IPS-NIHi11 (cell line): ENCODE measurements around the gene FAM200C.
"Not testable (repeated sequence)": the region's sequence is repeated elsewhere in the genome, so short reads cannot be mapped to it uniquely, and the experiment has no call there.

Experiments used
- DNase-seq: peaks from one replicate; pipeline ENCODE4 v3.0.0; 2012; ENCODE audit warnings: mixed read lengths, low spot score

Gene FAM200C

DNA sequence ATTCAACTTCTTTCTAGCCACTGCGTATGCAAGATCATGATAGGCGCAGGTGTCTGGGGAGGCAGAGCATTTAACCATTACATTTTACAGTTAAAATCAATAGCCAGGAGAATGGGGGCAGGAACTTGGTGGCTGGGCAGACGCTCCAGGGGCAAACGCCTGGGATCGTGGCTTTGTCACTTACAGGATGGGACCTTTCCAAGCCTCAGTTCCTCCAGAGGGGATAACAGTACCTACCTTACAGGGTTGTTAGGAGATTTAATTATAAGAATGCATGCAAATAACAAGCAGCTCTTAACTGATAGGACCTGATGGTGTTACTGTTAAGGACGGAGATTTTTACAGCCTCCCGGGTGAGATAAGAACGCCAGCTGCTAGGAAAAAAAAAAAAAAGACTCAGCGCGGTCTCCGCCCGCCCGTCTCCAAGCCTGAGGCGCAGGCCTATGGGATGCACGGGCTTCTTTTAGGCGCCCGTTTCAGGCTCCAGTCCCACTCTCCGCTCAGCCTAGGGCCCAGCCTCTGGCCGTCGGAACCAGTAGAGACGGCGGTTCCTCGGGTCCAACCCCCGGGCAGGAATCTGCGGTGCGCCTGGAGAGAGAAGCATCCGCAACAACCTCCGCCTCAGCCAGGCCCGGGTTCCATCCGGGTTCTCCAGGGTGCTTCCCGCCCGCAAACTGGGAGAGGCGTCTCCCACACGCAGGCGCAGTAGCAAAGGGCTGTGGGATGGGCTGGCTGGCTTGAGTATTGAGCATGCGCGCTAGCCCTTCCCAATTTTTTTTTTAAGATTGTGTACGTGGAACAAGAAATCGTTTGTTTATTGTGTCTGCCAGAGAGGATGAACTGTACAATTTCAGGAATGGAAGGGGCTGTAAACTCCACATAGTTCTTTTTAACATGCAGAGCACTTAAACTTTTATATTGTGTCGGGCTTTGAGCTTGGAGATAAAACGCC, at the start of gene FAM200C:
TSS of gene FAM200C (minus strand) at position 653 of the 952 bp plus-strand sequence. CDS start 4,564 bp downstream, outside the sequence.
- peak; percentile 97 for DNase-seq

DNA sequence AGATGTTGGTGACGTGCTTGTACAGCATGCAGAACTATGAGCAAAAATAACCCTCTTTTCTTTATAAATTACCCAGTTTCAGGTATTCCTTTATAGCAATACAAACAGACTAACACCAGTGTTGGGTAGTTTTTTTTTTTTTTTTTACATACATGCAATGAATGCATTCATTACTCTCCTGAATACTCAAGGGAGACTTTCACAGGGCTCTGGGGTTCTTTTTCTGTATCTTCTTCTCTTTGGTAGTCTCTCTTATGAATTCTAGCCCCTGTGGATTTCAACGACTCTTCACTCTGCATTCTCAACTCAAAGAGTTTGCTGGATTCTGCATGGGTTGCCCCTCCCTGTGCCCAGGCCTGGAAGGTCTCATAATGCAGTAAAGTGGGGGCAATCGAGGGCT, 49.6 kb upstream of the FAM200C start:
- no peak for DNase-seq

DNA sequence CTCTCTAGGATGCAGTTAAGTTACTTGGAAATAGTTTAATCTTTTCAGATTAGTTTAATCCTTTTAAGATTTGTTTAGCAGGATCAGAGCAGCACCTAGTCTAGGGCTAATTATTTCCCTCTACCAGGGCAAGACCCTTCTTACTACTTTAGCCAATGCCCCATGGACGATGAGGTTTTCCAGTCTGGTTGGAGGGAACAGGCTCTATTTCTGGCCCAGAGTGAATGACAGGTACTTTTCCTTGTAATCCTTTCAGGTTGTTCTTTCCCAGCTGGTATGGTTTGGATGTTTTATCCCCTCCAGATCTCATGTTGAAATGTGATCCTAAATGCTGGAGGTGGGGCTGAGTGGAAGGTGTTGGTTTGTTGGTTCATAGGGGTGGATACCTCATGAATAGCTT, 49.0 kb upstream of the FAM200C start:
- no peak for DNase-seq

DNA sequence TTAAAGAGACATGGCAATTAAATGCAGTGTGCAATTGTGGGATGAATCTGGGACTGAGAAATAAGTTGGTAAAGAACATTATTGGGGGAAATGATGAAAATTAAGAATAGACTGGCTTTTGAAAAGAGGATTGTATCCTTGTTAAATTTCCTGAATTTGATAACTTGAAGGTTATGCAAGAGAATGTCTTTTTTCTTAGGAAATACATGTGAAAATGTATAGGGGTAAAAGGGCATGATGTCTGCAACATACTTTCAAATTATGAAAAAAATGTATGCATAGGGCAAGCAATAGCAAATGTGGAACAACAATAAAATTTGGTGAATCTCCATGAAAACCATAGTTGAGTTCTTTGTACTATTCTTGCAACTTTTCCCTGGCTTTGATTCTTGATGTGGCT, 45.9 kb upstream of the FAM200C start:
- DNase-seq, result no peak

DNA sequence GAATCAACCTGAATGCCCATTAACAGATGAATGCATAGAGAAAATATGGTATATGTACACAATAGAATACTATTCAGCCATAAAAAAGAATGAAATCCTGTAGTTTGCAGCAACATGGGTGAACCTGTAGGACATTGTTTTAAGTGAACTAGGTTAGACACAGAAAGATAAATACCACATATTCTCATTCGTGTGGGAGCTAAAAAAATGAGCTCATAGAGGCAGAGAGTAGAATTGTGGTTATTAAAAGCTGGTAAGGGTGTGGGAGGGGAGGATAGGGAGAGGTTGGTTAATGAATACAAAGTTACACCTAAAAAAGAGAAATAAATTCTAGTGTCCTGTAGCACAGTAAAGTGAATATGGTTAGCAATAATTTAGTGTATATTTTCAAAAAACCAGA, 45.3 kb upstream of the FAM200C start:
- DNase-seq, result no peak

DNA sequence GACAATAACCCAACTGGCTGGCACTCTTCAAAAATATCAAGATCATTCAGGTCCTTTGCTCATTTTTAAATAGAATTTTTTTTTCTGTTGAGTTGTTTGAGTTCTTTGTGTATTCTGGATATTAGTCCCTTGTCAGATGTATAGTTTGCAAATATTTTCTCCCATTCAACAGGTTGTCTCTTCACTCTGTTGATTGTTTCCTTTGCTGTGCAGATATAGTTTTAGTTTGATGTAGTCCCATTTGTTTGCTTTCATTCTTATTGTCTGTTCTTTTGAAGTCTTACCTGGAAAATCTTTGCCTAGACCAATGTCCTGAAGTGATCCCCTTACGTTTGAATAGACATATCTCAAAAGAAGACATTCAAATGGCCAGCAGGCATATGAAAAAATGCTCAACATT, 44.6 kb upstream of the FAM200C start:
- no peak for DNase-seq

DNA sequence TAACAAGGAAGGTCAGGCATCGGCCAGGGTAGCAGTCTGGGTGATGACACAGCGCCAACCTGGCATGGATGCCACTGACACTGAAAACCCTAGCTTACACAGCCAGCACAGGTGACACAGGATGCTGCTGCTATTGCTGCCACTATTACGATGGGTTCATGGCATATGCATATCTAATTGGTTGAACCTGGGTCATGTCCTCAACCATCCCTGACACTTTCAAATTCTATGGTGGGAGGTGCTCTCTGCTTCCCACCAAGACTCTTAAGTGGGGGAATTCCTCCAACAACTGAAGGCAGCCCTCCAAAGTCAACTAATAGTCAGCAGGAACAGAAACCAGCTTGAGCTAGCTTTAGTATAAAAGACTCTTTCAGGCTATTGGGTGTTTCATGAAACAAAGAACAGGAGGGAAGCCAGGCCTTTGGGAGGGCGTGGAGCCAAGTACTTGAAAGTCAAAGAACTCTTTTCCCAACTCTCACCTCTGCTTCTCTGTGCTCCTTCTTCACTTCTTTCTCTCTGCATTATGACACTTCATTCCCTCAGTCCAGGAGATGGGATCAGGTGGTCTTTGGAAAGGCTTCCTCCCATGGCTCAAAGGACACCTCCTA, 43.1 kb upstream of the FAM200C start:
- DNase-seq, result no peak

DNA sequence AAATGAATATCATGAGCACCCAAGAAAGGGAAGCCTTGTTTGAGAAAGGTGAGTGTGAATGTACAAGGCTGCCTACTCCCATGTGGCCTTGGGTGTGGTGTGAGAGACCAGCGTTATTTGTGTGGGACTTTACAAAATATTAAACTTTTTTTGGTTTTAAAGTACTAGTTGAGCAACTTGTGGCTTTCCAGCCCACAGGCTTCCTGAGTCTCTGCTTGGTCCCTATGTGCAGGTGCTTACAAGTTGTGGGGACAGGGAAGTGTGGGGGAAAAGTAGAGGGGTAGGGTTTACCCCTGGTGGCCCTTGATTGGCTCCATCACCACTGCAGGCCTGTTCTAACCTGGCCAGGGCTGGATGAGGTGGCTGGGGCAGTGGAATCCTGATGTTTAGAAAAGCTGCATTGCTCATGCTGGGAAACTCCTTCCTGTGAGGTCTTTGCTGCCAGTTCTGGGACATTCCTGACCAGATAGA, 41.5 kb upstream of the FAM200C start:
- DNase-seq, result no peak

DNA sequence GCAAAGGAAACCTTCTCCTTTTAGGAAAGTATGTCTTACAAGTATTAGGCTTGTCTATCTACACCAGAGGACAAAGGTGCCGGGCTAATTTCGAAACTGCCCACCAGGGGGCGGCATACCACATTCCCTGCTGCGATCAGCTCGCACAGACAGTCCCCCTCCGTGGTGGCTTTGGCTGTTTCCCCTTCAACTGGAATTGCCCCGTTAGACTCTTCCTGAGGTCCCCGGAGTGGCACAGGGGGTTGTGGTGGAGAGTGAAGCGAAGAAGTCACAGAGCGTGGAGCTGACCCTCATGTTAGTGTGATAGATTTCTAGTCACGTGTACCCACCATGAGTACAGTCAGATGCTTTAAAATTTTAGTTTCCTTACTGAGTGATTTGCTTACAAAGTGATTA, 39.3 kb upstream of the FAM200C start:
- DNase-seq, result peak; percentile 88

DNA sequence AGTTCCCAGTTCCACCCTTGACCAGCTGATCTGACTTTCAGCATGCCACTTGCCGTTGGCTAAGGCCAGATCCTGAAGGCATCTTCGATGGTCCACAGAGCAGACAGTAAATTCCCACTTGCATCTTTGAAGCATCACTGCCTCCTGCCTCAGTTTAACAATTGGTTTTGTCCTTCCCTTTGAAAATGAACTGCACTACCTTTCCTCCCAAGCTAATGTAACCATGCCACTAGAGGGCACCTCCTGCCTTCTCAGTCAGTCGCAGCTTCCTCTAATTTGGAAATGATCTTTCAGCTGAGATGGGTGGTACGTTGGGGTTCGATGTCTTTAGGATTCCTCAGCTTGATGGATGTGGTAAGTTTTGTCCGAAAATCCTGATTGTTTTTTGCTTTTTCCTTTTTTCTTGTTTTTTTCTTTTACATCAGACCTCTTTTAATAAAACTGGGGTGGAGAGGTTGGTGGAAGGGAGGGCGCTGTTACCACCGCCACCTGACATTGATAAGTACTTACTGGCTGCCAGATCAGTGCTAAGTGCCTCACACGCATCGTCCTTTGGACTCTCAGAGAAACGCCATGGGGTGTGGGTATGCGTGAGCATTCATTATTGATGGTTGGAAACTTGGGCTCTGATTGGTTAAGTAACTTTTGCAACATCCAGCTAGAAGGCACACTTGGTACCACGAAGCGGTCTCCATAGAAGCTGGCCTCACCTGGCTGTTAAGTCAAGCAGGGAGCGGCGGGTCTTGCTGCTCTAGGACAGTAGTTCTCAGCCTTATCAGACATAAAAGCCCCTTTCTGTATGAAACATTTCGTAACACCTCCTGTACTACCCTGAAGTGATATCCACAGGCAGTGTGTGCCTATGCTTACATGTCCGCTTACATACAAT, 38.7 kb upstream of the FAM200C start:
- peak; percentile 71 for DNase-seq

DNA sequence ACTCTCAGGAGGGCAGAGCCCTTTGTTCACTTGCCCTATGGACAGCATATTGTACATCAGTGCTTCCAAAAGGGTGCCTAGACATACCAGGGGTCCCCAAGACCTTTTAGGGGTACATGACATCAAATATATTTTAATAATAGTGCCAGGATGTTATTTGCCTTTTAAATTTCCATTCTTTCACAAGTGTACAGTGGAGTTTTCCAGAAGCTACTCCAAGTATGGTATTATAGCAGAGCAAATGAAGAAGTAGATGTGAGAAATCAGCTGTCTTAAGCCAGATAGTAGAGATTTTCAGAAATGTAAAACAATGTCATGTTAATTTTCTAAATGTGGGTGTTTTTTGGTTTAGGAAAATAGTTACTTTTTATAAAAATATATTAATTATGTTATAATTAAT, 37.4 kb upstream of the FAM200C start:
- DNase-seq, result no peak

DNA sequence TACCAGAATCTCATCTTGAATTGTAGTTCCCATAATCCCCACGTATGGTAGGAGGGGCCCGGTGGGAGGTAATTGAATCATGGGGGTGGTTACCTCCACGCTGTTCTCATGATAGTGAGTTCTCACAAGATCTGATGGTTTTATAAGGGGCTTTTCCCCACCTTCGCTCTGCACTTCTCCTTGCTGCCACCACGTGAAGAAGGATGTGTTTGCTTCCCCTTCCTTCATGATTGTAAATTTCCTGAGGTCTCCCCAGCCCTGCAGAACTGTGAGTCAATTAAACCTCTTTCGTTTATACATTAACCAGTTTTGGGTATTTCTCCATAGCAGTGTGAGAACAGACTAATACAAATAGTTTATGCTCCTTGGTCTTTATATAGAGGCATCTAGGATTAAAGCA, 36.8 kb upstream of the FAM200C start:
- not testable (repeated sequence) for DNase-seq

DNA sequence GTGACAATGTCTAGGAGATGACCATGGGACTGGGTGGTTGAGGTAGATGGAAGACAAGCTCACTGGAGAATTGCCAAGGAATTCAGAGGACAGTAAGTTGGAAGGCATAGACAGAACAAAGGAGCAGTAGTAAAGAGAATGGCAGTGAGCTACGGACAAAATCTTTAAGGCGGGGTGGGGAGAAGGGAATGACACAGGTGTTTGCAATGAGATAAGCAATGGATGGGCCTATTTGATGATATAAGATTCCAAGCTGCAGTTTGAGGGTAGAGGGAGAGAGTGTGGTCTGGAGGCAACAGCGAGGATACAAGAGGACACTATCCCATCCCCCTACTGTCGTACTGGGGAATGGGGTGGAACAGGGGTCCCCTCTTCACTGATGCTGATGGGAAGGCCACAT, 36.2 kb upstream of the FAM200C start:
- no peak for DNase-seq

DNA sequence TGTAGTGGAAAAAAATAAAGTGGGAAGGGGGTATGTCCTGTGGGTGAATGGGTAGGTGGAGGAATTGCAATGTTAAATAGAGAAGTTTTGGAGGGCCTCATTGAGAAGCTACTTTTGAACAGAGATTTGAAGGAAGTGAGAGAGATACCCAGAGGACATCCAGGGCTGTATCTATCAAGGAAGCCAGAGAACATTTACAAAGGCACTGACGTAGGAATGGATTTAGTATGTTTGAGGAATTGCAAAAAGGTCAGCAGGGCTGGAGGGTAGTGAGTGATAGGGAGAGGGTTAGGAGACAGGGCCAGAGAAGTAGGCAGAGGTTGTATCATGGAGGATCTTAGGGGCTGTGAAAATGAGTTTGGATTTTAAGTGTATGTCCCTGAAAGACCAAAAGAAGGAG, 35.7 kb upstream of the FAM200C start:
- no peak for DNase-seq

DNA sequence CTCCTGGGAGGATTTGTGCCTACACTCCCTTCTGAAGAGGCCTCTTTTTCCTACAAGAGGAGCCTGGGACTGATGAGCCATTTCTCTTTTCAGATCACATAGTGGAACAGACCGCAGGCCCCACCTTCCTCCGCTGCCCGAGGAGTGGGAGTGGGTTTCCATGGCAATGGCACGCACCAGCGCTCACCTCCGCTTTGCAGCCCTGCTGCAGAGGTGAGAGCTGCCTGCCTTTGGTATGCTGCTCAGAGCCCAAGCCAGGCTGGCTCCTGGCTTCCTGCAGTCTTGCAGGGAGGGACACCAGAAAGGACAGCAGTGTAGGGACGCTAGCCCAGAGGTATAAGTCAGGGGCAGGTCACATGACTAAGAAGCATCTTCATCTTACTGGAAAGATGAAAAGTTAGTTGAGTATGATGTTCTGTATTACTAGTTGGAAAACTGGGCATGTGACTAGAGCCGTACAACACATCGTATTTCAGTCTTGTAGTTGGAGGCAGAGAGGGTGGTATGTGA, 34.2 kb upstream of the FAM200C start:
- DNase-seq, result peak; percentile 63

DNA sequence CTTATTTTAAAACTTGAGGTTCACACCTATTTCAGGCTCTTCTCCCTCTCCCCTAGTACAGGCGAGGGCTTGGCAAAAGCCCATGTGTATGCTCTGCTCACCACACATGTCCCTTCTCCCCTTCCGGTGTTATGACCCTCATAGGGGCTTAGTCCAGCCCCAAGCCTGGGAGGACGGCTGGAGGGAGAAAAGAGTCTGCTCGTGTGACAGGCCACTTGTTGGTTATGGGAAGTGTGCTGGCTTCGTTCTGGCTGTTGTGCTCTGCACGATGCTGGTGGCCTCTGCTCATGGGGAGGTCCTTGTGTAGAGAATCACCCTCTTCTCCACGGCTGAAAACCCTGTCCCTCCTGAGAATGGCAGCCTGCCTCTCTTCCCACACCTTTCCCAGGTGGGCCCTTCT, 32.9 kb upstream of the FAM200C start:
- no peak for DNase-seq

DNA sequence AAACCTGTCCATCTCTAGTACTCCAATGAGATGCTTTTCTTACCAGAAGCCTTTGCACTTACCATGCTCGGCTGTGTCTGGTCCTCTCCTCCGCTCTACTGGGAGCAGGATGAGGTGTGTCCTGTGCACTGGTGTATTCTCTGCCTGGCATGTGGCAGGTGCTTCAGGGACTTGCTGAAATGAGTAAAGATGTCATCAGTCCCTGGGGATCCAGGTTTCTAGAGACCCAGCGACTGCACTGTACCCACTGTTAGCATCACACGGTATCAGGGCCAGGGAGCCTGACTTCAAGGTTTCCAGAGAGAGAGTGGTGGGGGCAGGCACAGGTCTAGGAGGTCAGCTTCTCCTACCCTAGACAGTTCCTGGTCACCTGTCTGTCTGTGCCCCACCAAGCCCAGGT, 32.3 kb upstream of the FAM200C start:
- no peak for DNase-seq

DNA sequence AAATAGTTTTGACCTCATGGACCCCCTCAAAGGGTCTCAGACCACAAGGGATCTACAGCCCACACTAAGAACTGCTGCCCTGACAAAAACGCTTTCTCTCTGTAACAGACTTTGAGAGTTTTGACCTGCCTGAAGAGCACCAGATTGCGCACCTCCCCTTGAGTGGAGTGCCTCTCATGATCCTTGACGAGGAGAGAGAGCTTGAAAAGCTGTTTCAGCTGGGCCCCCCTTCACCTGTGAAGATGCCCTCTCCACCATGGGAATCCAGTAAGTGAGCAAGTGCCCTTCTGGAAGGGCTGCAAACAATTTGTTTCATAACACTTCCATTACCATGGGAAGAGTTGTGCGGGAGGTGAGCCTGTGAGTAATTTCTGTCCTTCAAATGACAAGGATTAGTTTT, 27.8 kb upstream of the FAM200C start:
- DNase-seq, result no peak

DNA sequence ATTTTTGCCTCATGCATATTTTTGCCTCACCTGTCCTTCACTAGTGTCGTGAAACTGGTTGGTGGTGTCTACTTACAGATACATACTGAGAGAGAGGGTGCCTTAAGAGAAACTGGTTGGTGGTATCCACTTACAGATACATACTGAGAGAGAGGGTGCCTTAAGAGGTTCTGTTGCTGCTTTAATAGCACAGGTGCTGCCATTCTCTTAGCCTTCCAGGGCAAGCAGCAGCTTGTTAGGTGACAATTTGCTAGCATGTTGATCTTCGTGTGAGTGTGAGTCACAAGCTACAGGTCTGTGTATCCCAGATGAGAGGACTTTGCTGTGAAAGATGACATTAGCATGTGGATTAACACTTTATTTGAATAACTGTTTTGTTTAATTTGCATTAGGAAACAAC, 23.2 kb upstream of the FAM200C start:
- DNase-seq, result no peak

DNA sequence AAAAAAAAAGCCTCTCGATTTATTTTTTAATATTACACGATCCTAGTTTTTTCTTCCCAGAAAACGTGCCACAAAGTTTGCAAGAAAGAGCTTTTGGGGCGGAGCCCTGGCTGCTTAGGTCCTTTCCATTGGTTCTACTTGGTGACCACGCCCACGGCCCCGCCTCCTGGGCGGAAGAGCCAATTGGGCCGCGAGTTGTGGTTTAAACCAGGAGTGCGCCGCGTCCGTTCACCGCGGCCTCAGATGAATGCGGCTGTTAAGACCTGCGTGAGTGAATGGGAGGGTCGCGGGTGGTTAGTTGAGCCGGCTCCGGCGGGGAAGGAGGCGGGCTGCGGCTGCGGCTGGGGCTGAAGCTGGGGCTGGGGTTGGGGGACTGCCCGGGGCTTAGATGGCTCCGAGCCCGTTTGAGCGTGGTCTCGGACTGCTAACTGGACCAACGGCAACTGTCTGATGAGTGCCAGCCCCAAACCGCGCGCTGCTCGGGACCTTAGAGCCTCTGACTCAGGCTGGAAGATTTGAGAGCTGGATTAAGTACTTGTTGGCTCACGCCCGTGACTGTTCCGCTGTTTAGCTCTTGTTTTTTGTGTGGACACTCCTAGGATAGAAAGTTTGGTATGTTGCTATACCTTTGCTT, 21.9 kb upstream of the FAM200C start, which contains the start of gene PTTG1:
TSS of gene PTTG1 (plus strand) at position 231 of the 634 bp plus-strand sequence. CDS start 458 bp downstream, outside the sequence.
- DNase-seq, result peak; percentile 93

DNA sequence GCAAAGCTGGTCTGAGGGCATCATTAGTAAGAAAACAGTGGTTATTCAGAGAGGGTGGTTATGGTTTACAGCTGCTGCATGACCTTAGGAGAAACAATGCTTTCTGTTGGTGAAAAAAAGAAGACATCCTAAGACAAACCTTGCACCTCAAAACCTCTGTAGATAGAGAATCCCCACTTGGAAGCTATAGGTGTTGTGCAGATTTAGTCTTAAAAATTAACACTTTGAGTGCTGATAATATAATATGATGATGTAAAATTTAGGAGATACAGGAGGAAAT, 20.4 kb upstream of the FAM200C start:
- DNase-seq, result no peak
